K562 (cell line): ENCODE results near the gene TENM3. TPM values are rescaled to one million over a fixed set of nuclear protein-coding genes. Genes with fewer than 3 reads are reported as not detected.

ENCODE experiments used
- ATAC-seq: fragments of 200-7000 bp; cut with Tn5 transposase; 3 replicates; pipeline ENCODE4 v1.9.1; 2020; ENCODE audit warnings: moderate library complexity
- BruUV-seq: library from RNA; stranded (reverse); fragments of 400-500 nt; replicated peaks from 2 replicates; lab custom pipeline; 2021; lab: Mats Ljungman, UMichigan
- CTCF ChIA-PET: fragments of 300-600 bp; formaldehyde crosslinking; extraction: SDS; loops from one replicate; lab custom pipeline; 2021; ENCODE audit warnings: low intra/inter-chr PET ratio; lab: Yijun Ruan, JAX
- POLR2A ChIA-PET: fragments of 300-600, 350-650 bp; sonication (Branson Sonifier 250); formaldehyde crosslinking; extraction: SDS; loops from one replicate; lab custom pipeline; 2021; ENCODE audit warnings: antibody characterized with exemption, inconsistent platforms; lab: Yijun Ruan, JAX
- DNase-seq, 4 experiments: peaks; one replicate each; pipeline versions ENCODE4 v3.0.0 to v3.0.0-alpha.2; 2011 to 2018; ENCODE audit warnings: low spot score in 3 of 4, mixed read lengths in 3 of 4; ENCODE audit errors: extremely low read depth in 1 of 4
- FAIRE-seq: peaks from 2 replicates; lab custom pipeline; 2011; peaks lifted over from hg19 to GRCh38; lab: Jason Lieb, UNC
- H2AFZ ChIP-seq: 2 replicates; pipeline ENCODE4 v1.6.0; 2011; ENCODE audit warnings: low read depth, low read length, control low read depth, inconsistent platforms
- H3K27ac ChIP-seq: fragments of 200-600 bp; 3 replicates; pipeline ENCODE4 v1.8.0; 2011; ENCODE audit warnings: low read depth, mild to moderate bottlenecking, control low read depth, inconsistent platforms, low read length, moderate library complexity, mixed read lengths; ENCODE audit errors: extremely low read depth
- H3K27me3 ChIP-seq, 2 experiments: fragments of 300-600 bp in 1 of 2; 2 replicates in 1 of 2; 3 replicates in 1 of 2; pipeline versions ENCODE4 v1.6.0 to v1.8.0; 2011; ENCODE audit warnings: inconsistent platforms in 2 of 2, low read length in 2 of 2, mild to moderate bottlenecking in 1 of 2, mixed read lengths in 1 of 2, moderate library complexity in 1 of 2; ENCODE audit not compliant: control insufficient read depth in 2 of 2, insufficient read depth in 2 of 2
- H3K36me3 ChIP-seq: fragments of 300-600 bp; 3 replicates; pipeline ENCODE4 v1.8.0; 2011; ENCODE audit warnings: mild to moderate bottlenecking, low read length, inconsistent platforms; ENCODE audit not compliant: control insufficient read depth, insufficient read depth
- H3K4me1 ChIP-seq, 2 experiments: fragments of 200-600 bp in 1 of 2; replicated peaks in 1 of 2; 2 replicates in 1 of 2; 3 replicates in 1 of 2; pipeline versions ENCODE4 v1.5.1 to v1.8.0; 2011; ENCODE audit warnings: inconsistent platforms in 2 of 2, low read length in 2 of 2, mild to moderate bottlenecking in 1 of 2, mixed read lengths in 1 of 2, moderate library complexity in 1 of 2; ENCODE audit not compliant: control insufficient read depth in 2 of 2, insufficient read depth in 2 of 2
- H3K4me2 ChIP-seq: 2 replicates; pipeline ENCODE4 v1.6.1; 2011; ENCODE audit warnings: low read length, control low read depth, inconsistent platforms, mixed read lengths; ENCODE audit not compliant: insufficient read depth
- H3K4me3 ChIP-seq: fragments of 200-600 bp; sonication (generic), shearing (Covaris generic); 2 replicates; pipeline ENCODE4 v1.5.1; 2016; ENCODE audit warnings: control low read depth, inconsistent platforms
- H3K79me2 ChIP-seq: fragments of 200-600 bp; 3 replicates; pipeline ENCODE4 v1.8.0; 2011; ENCODE audit warnings: low read length, inconsistent platforms; ENCODE audit not compliant: control insufficient read depth, insufficient read depth
- H3K9ac ChIP-seq, 2 experiments: 2 replicates each; pipeline versions ENCODE4 v1.6.0 to v1.6.1; 2011; ENCODE audit warnings: low read depth in 2 of 2, low read length in 2 of 2, control low read depth in 1 of 2, inconsistent platforms in 1 of 2, mild to moderate bottlenecking in 1 of 2, mixed read lengths in 1 of 2; ENCODE audit not compliant: insufficient read depth in 1 of 2
- H3K9me1 ChIP-seq: one replicate; pipeline ENCODE4 v1.6.0; 2011; ENCODE audit warnings: inconsistent platforms, mild to moderate bottlenecking, low read length, moderate library complexity; ENCODE audit not compliant: control insufficient read depth, insufficient read depth
- H3K9me3 ChIP-seq: replicated peaks from 2 replicates; pipeline ENCODE4 v1.5.1; 2011; ENCODE audit warnings: low read depth, low read length, inconsistent platforms; ENCODE audit not compliant: control insufficient read depth, insufficient read depth
- H4K20me1 ChIP-seq: replicated peaks from 2 replicates; pipeline ENCODE4 v1.6.1; 2011; ENCODE audit warnings: low read length, inconsistent platforms, mixed read lengths; ENCODE audit not compliant: control insufficient read depth, insufficient read depth
- ARHGAP35 ChIP-seq: fragments of 450-650 bp; IDR thresholded peaks from 2 replicates; pipeline ENCODE4 v1.6.1; 2018; ENCODE audit not compliant: partially characterized antibody
- C11orf30 ChIP-seq: fragments of 450-650 bp; IDR thresholded peaks from 2 replicates; pipeline ENCODE4 v1.6.1; 2016; ENCODE audit warnings: low read depth, mild to moderate bottlenecking
- ELK3 ChIP-seq: fragments of 450-650 bp; formaldehyde crosslinking; IDR thresholded peaks from 2 replicates; pipeline ENCODE4 v1.4.0; 2020; ENCODE audit warnings: mild to moderate bottlenecking
- ETS2 ChIP-seq: IDR thresholded peaks from 2 replicates; pipeline ENCODE4 v1.6.1; 2016; ENCODE audit warnings: borderline replicate concordance, missing genetic modification characterization, mild to moderate bottlenecking, moderate library complexity, missing compliant biosample characterization; ENCODE audit not compliant: poor library complexity, severe bottlenecking
- GABPB2 ChIP-seq: fragments of 250-450 bp; sonication (Bioruptor Pico); conservative IDR thresholded peaks from 2 replicates; pipeline ENCODE4 v1.5.1; 2021; ENCODE audit warnings: mild to moderate bottlenecking
- GTF2E2 ChIP-seq: fragments of 200-800 bp; sonication (Bioruptor generic); IDR thresholded peaks from 2 replicates; pipeline ENCODE4 v1.6.1; 2016; ENCODE audit warnings: missing genetic modification characterization, missing compliant biosample characterization
- HIVEP1 ChIP-seq: fragments of 250-450 bp; sonication (Bioruptor Pico); IDR thresholded peaks from 2 replicates; pipeline ENCODE4 v1.4.0; 2020; ENCODE audit warnings: mild to moderate bottlenecking
- POU5F1 ChIP-seq: fragments of 150-350 bp; IDR thresholded peaks from 2 replicates; pipeline ENCODE4 v1.6.1; 2014; ENCODE audit warnings: borderline replicate concordance, low read length, low read depth, mild to moderate bottlenecking; ENCODE audit not compliant: partially characterized antibody
- SNIP1 ChIP-seq: fragments of 450-650 bp; IDR thresholded peaks from 2 replicates; pipeline ENCODE4 v1.7.1; 2017; ENCODE audit warnings: low read depth, mild to moderate bottlenecking
- TCFL5 ChIP-seq: fragments of 250-450 bp; sonication (Bioruptor Pico); conservative IDR thresholded peaks from 2 replicates; pipeline ENCODE4 v1.6.1; 2021; ENCODE audit warnings: mild to moderate bottlenecking, moderate library complexity, matching md5 sums
- XRCC5 ChIP-seq: fragments of 200-400 bp; formaldehyde crosslinking; IDR thresholded peaks from 2 replicates; pipeline ENCODE4 v1.6.1; 2017; ENCODE audit warnings: low read depth, mild to moderate bottlenecking, low read length
- ZBTB40 ChIP-seq, 2 experiments: fragments of 450-650 bp in 1 of 2; sonication (generic) in 1 of 2; formaldehyde crosslinking in 1 of 2; IDR thresholded peaks; 2 replicates each; pipeline versions ENCODE4 v1.7.1 to v1.9.0; 2016 to 2022; ENCODE audit warnings: inconsistent platforms in 1 of 2, mild to moderate bottlenecking in 1 of 2, missing genetic modification reagents in 1 of 2
- ZNF695 ChIP-seq: fragments of 450-650 bp; formaldehyde crosslinking; IDR thresholded peaks from 2 replicates; pipeline ENCODE4 v1.4.0; 2020; ENCODE audit warnings: mild to moderate bottlenecking, moderate library complexity
- ZNF778 ChIP-seq: fragments of 450-650 bp; formaldehyde crosslinking; IDR thresholded peaks from 2 replicates; pipeline ENCODE4 v1.4.0; 2020; ENCODE audit warnings: mild to moderate bottlenecking, moderate library complexity
- WGBS: fragments of 100-300 bp; shearing (Covaris generic); methylation state at CpG from one replicate; pipeline ENCODE4 v1.1.6; 2016; ENCODE audit warnings: low coverage, mixed read lengths; ENCODE audit not compliant: insufficient coverage; ENCODE audit errors: missing lambda C conversion rate; 5-methylcytosine and 5-hydroxymethylcytosine counted together
- in situ Hi-C: fragments of 300-500 bp; cut with MboI; formaldehyde crosslinking; loops from 4 replicates; pipeline ENCODE4 v1.15.0; 2018; ENCODE audit warnings: inconsistent platforms, mixed read lengths
- intact Hi-C: fragments of 100-400 bp; cut with micrococcal nuclease; formaldehyde crosslinking; loops from 2 replicates; pipeline ENCODE4 v1.14.2; 2022
- polyA plus RNA-seq, 8 experiments: library from polyadenylated mRNA; depleted of rRNA in 4 of 8; stranded (reverse) in 5 of 8; unstranded in 3 of 8; fragments of >200 nt; fragmentation: Nextera tagmentation in 2 of 8; fragmentation: Illumina TruSeq in 1 of 8; extraction: Ambion mirVana in 2 of 8; extraction: Trizol in 1 of 8; gene quantifications; 2 replicates each; pipeline versions ENCODE4 v1.2.1 to v1.2.3, GENCODE V29; 2011 to 2014; ENCODE audit warnings: inconsistent platforms in 1 of 8, missing spikeins in 1 of 8
- total RNA-seq, 7 experiments: library from RNA; depleted of rRNA in 6 of 7; stranded (reverse); fragments of >200 nt in 6 of 7; fragmentation: Illumina TruSeq in 2 of 7; extraction: Trizol in 2 of 7; gene quantifications; 2 replicates each; pipeline versions ENCODE4 v1.2.1 to v1.2.3, GENCODE V29; 2011 to 2021; ENCODE audit warnings: low replicate concordance in 1 of 7

The TENM3 gene
- total and polyA plus RNA-seq, 9 of the 15 experiments (the other 6 are each of a cell fraction or from before 2014, with no cell fraction given), result 0.01 to 0.02 TPM; not detected in 7

- WGBS, result 0% methylated on average over 4 of the region's 4 CpGs
- FAIRE-seq (no peak), ATAC-seq (no peak), DNase-seq (no peak)
- H3K36me3 ChIP-seq, result no peaks in the 10 kb centered on the region
- no peak overlapping the region for H3K27ac ChIP-seq
- H2AFZ ChIP-seq, result no peak overlapping the region
- no peak overlapping the region for H3K9ac ChIP-seq
- in situ Hi-C loops, result no loop called here
- BruUV-seq, result no TSS peak
- H3K4me2 ChIP-seq, result no peak overlapping the region
- no peaks in the 10 kb centered on the region for H4K20me1 ChIP-seq
- no peaks in the 10 kb centered on the region for H3K9me1 ChIP-seq
- no peaks in the 10 kb centered on the region for H3K9me3 ChIP-seq
- ChIA-PET CTCF (no interaction called here), POLR2A (no interaction called here)
- H3K27me3 ChIP-seq, result no peaks in the 10 kb centered on the region
- intact Hi-C loops, result no loop called here
- H3K4me3 ChIP-seq, result no peak overlapping the region
- no peaks in the 10 kb centered on the region for H3K79me2 ChIP-seq
- H3K4me1 ChIP-seq, result no peaks in the 10 kb centered on the region
- TF ChIP-seq C11orf30 (no peak), HIVEP1 (no peak), ZNF778 (CRISPR knock-in tag) (no peak), GTF2E2 (tag) (no peak), ZNF695 (CRISPR knock-in tag) (no peak), ETS2 (no peak), GABPB2 (CRISPR knock-in tag) (no peak), ELK3 (CRISPR knock-in tag) (no peak), TCFL5 (no peak), POU5F1 (no peak), SNIP1 (no peak), ZBTB40 (IDR thresholded peaks at IDR 0.05) (no peak), ZBTB40 (CRISPR knock-in tag; IDR thresholded peaks at IDR 0.05) (no peak), ARHGAP35 (no peak), XRCC5 (no peak)
These were observed 361.8 kb downstream of the TENM3 start for GRCh38 chr4:182604953-182605352.
